HEK293T (cell line): Measurements from ENCODE around the gene MTOR.
"Not testable (repeated sequence)": the region's sequence is repeated elsewhere in the genome, so short reads cannot be mapped to it uniquely, and the experiment has no call there.

Experiments
- CTCF ChIA-PET: fragments of 350-600 bp; formaldehyde crosslinking; extraction: SDS; loops from one replicate; lab custom pipeline; 2021; ENCODE audit warnings: antibody characterized with exemption, inconsistent platforms; lab: Yijun Ruan, JAX
- POLR2A ChIA-PET: fragments of 350-600 bp; formaldehyde crosslinking; extraction: SDS; loops from one replicate; lab custom pipeline; 2020; ENCODE audit warnings: antibody characterized with exemption, inconsistent platforms; lab: Yijun Ruan, JAX
- DNase-seq: peaks from one replicate; pipeline ENCODE4 v3.0.0; 2012; ENCODE audit warnings: mixed read lengths; ENCODE audit errors: extremely low spot score
- ARNT ChIP-seq: fragments of 450-650 bp; IDR thresholded peaks from 2 replicates; pipeline ENCODE4 v1.6.1; 2017; ENCODE audit warnings: mild to moderate bottlenecking
- BHLHE40 ChIP-seq: fragments of 450-650 bp; IDR thresholded peaks from 2 replicates; pipeline ENCODE4 v1.6.1; 2016; ENCODE audit warnings: mild to moderate bottlenecking, moderate library complexity, borderline replicate concordance
- CTBP1 ChIP-seq: fragments of 450-650 bp; IDR thresholded peaks from 2 replicates; pipeline ENCODE4 v1.6.1; 2016; ENCODE audit warnings: borderline replicate concordance
- ELF4 ChIP-seq: fragments of 450-650 bp; IDR thresholded peaks from 2 replicates; pipeline ENCODE4 v1.6.1; 2017; ENCODE audit warnings: antibody characterized with exemption
- FOXA1 ChIP-seq: fragments of 450-650 bp; IDR thresholded peaks from 2 replicates; pipeline ENCODE4 v1.6.1; 2016; ENCODE audit warnings: mild to moderate bottlenecking
- FOXK2 ChIP-seq: fragments of 450-650 bp; IDR thresholded peaks from 2 replicates; pipeline ENCODE4 v1.6.1; 2016; ENCODE audit warnings: mild to moderate bottlenecking
- FOXM1 ChIP-seq: fragments of 450-650 bp; IDR thresholded peaks from 2 replicates; pipeline ENCODE4 v1.6.1; 2017; ENCODE audit warnings: mild to moderate bottlenecking, borderline replicate concordance
- HDGF ChIP-seq: fragments of 450-650 bp; IDR thresholded peaks from 2 replicates; pipeline ENCODE4 v1.6.1; 2017; ENCODE audit warnings: antibody characterized with exemption, borderline replicate concordance
- L3MBTL2 ChIP-seq: fragments of 450-650 bp; conservative IDR thresholded peaks from 2 replicates; pipeline ENCODE4 v1.6.1; 2016; ENCODE audit warnings: mild to moderate bottlenecking
- LEF1 ChIP-seq: fragments of 450-650 bp; IDR thresholded peaks from 2 replicates; pipeline ENCODE4 v1.6.1; 2017; ENCODE audit warnings: mild to moderate bottlenecking, borderline replicate concordance
- NFRKB ChIP-seq: fragments of 450-650 bp; IDR thresholded peaks from 2 replicates; pipeline ENCODE4 v1.6.1; 2016; ENCODE audit warnings: mild to moderate bottlenecking, moderate library complexity
- PKNOX1 ChIP-seq: fragments of 450-650 bp; IDR thresholded peaks from 2 replicates; pipeline ENCODE4 v1.6.1; 2016
- SP1 ChIP-seq: fragments of 450-650 bp; IDR thresholded peaks from 2 replicates; pipeline ENCODE4 v1.6.1; 2017
- SUZ12 ChIP-seq: fragments of 450-650 bp; IDR thresholded peaks from 2 replicates; pipeline ENCODE4 v1.6.1; 2016; ENCODE audit warnings: mild to moderate bottlenecking
- TARDBP ChIP-seq: fragments of 450-650 bp; IDR thresholded peaks from 2 replicates; pipeline ENCODE4 v1.6.1; 2016
- ZNF384 ChIP-seq: fragments of 450-650 bp; IDR thresholded peaks from 2 replicates; pipeline ENCODE4 v1.6.1; 2016

Gene MTOR

GRCh38 chr1:11272832-11273594, 10.7 kb upstream of the MTOR start, which contains the start of gene UBIAD1:
Gene UBIAD1 (plus strand): TSS chr1:11273198. CDS start chr1:11273532, 334 bp downstream.
- peak; percentile 49; the same call in 1 of the 2 replicates for TF ChIP-seq ELF4
- TF ChIP-seq NFRKB, result peak; percentile 74
- TF ChIP-seq L3MBTL2, result peak; percentile 44; the same call in 1 of the 2 replicates
- peak; percentile 79; the same call in 1 of the 2 replicates for TF ChIP-seq LEF1
- TF ChIP-seq PKNOX1, result no peak
- DNase-seq, result peak; percentile 96
- CTCF ChIA-PET, result interaction anchor here (0.6 kb wide), 1 partner anchor 434 kb away, joined by 3 read pairs; no protein-coding TSS in a partner anchor
- POLR2A ChIA-PET, result interaction anchor here (0.9 to 3.9 kb wide), 4 partner anchors 10 to 47 kb away, joined by 3 to 46 read pairs (median 6); partner anchors contain the start of gene MTOR

GRCh38 chr1:11272544-11272831, 10.1 kb upstream of the MTOR start:
- DNase-seq, result no peak
- ChIA-PET POLR2A (interaction anchor here (0.9 to 3.9 kb wide), 4 partner anchors 10 to 48 kb away, joined by 3 to 46 read pairs (median 6); partner anchors contain the start of gene MTOR), CTCF (interaction anchor here (0.6 kb wide), 1 partner anchor 434 kb away, joined by 3 read pairs; no protein-coding TSS in a partner anchor)
- TF ChIP-seq TARDBP (no peak), FOXK2 (no peak), HDGF (no peak), NFRKB (no peak)

- POLR2A ChIA-PET, result not testable (repeated sequence)
- CTCF ChIA-PET, result interaction anchor here (0.7 kb wide), 1 partner anchor 10 kb away, joined by 4 read pairs; no protein-coding TSS in a partner anchor
These were observed 5.3 kb upstream of the MTOR start for GRCh38 chr1:11267350-11268337.

GRCh38 chr1:11266268-11267074, 4.1 kb upstream of the MTOR start:
- ChIA-PET POLR2A (no interaction called here), CTCF (interaction anchor here (0.7 kb wide), 1 partner anchor 9 kb away, joined by 4 read pairs; no protein-coding TSS in a partner anchor)
- no peak for DNase-seq
- TF ChIP-seq LEF1 (no peak), NFRKB (no peak), SP1 (no peak), FOXK2 (no peak), CTBP1 (no peak), BHLHE40 (no peak), ZNF384 (no peak), ARNT (no peak), SUZ12 (no peak), L3MBTL2 (no peak), FOXA1 (no peak), ELF4 (no peak), FOXM1 (no peak), PKNOX1 (no peak), HDGF (no peak), TARDBP (no peak)

More at GRCh38 chr1:11267350-11268337, 5.3 kb upstream of the MTOR start:
- DNase-seq, result not testable (repeated sequence)

- no peak for DNase-seq
- CTCF ChIA-PET, result no interaction called here
- TF ChIP-seq FOXA1 (no peak), ARNT (no peak), BHLHE40 (no peak), ELF4 (no peak), ZNF384 (no peak), L3MBTL2 (no peak), SP1 (no peak), LEF1 (no peak), NFRKB (no peak), FOXK2 (no peak), SUZ12 (no peak), PKNOX1 (no peak), HDGF (no peak), CTBP1 (no peak)
- POLR2A ChIA-PET, result no interaction called here
These were observed 6.1 kb downstream of the MTOR start for GRCh38 chr1:11256299-11256698.
